Activated CD4-positive, alpha-beta T cell treated with anti-CD3 and anti-CD28 coated beads for 48 hours (primary cell): ENCODE measurements around the gene ISX.

Experiments
- DNase-seq: peaks from one replicate; pipeline ENCODE4 v3.0.0-alpha.2; 2020

The ISX gene

GRCh38 chr22:35053060-35053835, 12.7 kb upstream of the ISX start:
- DNase-seq: no peak

GRCh38 chr22:35054064-35054463, 11.9 kb upstream of the ISX start:
- DNase-seq: no peak

DNA sequence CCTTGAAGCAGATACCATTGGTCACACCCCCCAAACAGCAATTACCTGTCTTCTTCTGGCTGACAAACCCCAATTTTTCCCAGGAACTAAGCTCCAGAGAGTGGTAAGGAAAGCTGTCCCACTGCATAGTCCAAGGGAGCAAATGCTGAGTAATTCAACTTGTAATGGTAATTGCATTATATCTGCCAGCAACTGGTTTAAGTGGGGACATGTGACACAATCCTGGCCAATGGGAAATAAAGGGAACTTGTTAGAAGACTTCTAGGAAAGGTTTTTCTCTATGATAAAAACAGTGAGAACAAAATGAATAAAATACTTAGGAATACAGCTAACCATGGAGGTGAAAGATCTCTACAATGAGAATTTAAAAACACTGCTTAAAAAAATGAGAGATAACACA, 9.5 kb upstream of the ISX start:
- no peak for DNase-seq

DNA sequence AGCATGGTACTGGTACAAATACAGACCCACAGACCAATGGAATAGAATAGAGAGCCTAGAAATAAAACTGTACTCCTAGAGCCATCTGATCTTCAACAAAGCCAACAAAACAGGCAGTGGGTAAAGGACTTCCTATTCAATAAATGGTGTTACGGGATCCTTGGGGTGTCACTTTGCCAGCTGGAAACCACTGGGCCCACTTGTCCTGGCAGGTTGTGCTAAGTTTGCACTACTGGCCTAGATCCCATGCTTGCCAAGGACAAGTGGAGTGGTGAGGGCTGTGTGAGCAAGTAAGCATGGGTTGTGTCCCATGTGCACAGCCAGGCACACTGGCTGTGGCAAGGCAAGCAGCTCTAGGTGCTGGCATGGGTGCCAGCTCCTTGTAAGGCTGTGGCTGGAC, 8.8 kb upstream of the ISX start:
- no peak for DNase-seq

DNA sequence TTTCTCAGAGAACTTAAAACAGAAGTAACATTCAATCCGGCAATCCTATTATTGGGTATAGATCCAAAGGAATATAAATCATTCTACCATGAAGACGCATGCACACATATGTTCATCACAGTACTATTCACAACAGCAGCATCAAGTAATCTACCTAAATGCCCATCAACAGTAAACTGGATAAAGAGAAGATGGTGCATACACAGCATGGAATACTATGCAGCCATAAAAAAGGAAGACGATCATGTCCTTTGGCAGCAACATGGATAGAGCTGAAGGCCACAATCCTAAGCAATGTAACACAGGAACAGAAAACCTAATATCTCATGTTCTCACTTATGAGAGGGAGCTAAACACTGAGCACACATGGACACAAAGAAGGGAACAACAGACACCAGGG, 6.3 kb upstream of the ISX start:
- no peak for DNase-seq

DNA sequence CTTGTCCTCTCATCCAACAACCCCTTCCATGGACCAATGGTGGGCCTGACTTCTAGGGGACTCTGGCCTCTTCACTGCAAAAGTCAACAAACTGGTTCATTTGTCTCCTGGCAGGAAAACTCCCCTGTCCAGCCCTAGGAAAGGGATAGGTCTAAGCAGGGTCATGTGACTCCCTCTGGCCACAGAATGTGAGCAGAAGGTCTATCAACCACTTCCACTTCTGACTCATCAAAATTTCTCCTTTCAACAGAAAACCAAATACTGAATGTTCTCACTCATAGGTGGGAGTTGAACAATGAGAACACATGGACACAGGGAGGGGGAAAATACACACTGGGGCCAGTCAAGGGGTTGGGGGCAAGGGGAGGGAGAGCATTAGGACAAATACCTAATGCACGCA, 1.3 kb upstream of the ISX start:
- no peak for DNase-seq

GRCh38 chr22:35065183-35065582, 775 bp upstream of the ISX start:
- no peak for DNase-seq

DNA sequence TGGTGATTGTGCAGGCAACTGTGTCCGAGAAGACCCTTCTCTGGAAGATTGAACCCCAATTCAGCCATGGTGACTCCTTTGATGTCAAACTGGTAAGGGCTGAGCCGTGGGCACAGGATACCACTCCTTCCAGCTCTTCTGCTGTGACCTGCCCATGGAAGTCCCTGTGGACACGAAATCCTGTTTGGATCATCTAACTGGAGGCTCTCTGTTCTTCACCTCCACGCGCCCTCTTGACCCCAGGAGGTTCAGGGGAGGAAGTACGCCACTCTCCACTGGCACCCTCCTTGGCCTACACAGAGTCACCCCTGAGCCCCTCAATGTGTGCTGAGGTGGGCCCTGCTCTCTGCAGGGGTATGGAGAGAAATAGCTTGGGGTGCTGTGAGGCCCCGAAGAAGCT, 810 bp downstream of the ISX start:
- DNase-seq: no peak

GRCh38 chr22:35069541-35069940, 3.6 kb downstream of the ISX start:
- no peak for DNase-seq

GRCh38 chr22:35070451-35071093, 4.6 kb downstream of the ISX start:
- DNase-seq: no peak

DNA sequence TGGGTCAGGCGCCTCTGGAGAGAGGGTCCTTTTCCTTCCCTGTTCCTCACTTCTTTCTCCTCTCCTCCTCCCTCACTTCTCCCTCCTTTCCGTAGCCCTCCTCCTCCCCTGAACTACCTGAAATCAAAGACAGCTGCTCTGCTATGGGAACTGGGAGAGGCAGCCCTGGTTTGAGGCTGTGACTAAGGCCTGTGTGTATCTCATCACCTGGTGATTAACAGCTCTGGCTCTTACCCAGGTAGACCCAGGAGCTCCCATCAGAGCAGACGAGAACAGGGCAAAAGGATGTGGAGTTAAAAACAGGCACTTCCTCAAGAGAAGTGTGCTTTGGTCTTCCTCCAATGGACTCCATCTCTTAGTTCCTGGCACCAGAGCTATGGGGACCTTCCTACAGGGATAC, 5.8 kb downstream of the ISX start:
- no peak for DNase-seq

- no peak for DNase-seq
Measured at GRCh38 chr22:35072925-35073324, 7.0 kb downstream of the ISX start.

GRCh38 chr22:35074583-35074982, 8.6 kb downstream of the ISX start:
- no peak for DNase-seq

DNA sequence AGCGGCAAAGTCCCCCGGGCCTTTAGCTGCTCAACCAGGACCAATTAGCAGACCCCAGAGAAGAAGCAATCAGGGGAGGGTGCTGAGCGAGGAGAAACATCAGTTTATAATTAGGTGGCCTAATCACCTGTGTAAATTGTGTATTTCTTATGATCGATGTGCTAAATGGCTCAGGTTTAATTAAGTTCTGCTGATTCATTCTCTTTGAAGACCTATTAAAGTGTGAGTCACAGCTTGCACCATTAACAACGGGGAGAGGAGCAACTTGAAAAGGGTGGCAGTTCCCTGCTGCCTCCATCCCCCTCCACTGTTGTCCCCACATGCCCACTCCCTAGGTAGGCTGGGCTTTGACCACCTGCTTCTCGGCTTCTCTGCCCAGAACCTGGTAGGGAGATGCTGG, 10.7 kb downstream of the ISX start:
- no peak for DNase-seq

DNA sequence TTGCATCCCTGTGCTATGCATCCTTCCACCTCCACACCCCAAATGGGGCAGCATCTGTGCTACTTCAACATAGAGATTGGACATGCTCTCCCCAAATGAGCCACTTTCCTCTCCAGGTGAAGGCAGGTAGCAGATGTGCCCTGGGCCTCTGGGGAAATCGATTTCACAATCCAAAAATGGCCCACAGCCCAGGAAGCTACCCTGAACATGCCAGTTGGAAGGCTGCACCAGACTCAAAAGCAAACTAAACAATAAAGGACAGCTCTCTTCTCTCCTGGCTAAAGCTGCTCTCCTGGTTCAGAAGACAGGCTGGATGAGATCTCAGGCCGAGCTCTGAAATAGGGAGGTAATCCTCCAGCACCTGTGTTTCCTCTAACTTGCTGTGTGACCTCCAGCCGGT, 19.7 kb downstream of the ISX start:
- no peak for DNase-seq

DNA sequence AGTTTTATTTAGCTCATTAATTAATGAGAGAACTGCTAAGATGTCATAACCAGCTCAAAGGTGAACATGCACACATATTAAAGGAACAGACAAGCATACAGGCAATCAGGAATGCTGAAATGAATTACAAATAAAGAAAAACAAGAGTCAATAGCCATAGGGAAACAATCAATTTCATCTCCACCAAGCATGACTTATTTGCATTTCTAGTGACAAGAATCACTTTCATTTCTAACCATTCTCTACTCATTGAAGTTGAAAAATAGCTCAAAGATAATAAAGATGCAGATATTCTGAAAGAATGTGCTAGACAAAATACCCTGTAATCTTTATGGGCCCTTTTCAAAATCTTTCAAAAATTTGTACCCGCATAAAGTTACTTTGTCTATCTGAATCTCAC, 23.2 kb downstream of the ISX start:
- no peak for DNase-seq

- no peak for DNase-seq
Measured at GRCh38 chr22:35092406-35092805, 26.4 kb downstream of the ISX start.

DNA sequence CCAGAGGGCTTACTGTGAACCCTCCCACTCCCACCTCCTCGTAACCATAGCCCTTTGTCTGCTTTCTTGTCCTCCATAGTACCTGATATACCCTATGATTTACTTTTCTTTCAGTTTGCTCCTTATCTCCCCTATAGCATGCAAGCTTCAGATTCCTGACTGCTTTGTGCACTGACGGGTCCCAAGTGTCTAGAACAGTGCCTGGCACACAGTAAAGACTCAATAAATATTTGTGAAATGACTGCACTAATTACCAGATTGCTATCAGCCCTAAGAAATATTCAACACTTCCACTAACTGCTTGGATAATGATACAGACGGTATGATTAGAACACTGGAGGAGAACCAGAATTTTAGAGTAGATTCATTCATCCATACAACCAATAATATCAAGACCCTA, 33.0 kb downstream of the ISX start:
- no peak for DNase-seq

DNA sequence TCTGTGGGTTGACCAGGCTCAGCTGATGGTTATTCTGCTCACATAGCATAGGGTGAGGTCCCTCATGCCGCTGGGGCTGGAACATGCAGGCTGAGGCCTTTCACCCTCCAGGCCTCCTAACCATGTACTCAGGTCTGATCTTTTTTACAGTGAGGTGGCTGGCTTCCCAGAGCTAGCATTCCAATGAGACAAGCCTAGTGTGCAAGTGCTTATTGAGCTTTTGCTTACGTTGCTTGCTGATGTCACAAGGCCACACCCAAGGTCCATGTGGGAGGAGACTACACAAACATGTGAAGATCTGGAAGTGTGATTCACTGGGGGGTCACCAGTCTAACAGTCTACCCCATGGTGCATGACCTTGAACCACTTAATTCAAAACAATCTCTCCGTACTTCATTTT, 33.9 kb downstream of the ISX start:
- no peak for DNase-seq

DNA sequence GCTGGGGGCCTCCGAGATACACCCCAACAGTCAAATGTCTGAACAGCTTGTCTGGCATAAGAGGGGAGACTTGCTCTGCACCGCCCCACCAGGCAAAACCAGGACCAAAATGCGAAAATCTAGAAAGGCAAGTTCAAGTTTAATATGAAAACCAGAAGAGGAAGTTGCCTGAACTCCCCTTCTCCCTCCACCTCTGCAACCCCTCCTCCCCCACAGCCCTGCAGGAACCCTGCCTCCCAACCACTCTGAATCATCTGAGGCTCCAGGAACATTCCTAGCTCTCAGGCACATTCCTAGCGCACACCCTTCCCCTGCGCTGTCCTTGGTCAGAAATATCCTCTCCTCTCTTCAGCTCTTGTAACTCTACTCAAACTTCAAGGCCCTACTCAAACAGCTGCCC, 36.7 kb downstream of the ISX start:
- no peak for DNase-seq

DNA sequence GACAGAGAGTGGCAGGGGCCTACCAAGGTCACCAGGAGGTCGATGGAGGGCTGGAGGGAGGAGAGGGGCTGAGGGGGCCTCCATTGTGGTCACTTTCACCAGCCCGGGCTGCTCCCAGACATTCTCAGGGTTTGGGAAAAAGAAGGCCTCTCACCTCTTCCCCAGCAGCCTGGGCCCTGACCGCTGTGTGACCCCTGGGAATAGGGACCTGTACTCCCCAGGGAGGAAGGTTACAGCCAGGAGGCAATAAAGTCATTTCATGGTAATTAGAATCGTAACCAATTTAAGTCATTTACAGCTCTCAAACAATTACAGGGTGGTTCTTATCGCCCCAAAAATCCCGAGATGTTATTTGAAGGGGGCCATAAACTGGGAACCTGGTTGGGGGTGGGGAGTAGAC, 37.8 kb downstream of the ISX start:
- DNase-seq: no peak

GRCh38 chr22:35104491-35104890, 38.5 kb downstream of the ISX start:
- DNase-seq: no peak

DNA sequence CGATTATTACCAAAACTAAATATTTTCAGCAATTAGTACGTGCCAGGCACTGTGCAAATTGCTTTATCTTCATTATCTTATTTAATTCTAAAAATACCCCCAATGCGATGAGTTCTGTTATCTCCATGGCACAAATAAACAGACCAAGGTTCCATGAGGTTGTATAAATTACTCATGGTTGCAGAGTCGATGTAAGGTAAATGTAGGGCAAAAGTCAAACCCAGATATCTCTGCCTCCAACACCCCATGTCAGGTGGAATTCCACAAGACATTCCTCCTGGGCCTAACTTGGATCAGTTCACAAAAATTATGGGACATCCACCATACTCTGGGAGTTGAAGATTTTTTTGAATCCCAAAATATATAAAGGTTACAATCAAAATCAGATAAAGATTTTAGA, 43.7 kb downstream of the ISX start:
- no peak for DNase-seq

GRCh38 chr22:35111244-35111643, 45.3 kb downstream of the ISX start:
- DNase-seq: no peak

- DNase-seq: no peak
Measured at GRCh38 chr22:35113341-35113740, 47.4 kb downstream of the ISX start.
